Choroid plexus epithelial cell (primary cell): ENCODE results near the gene BBOX1.

Source experiments
- DNase-seq: peaks from one replicate; pipeline ENCODE4 v3.0.0-alpha.2; 2010; ENCODE audit warnings: low read depth
- H3K4me3 ChIP-seq: 2 replicates; pipeline ENCODE4 v1.5.1; 2011; ENCODE audit warnings: low read depth, mild to moderate bottlenecking, control low read depth, low read length, moderate library complexity
- CTCF ChIP-seq: conservative IDR thresholded peaks from 2 replicates; pipeline ENCODE4 v1.5.1; 2011; ENCODE audit warnings: low read depth, mild to moderate bottlenecking, control low read depth, inconsistent platforms, low read length, moderate library complexity

BBOX1 gene

GRCh38 chr11:27013781-27014361 lies 26.7 kb upstream of the BBOX1 start:
- no peak for TF ChIP-seq CTCF
- peak; percentile 48 for DNase-seq
- no peak overlapping the region for H3K4me3 ChIP-seq

- peak; percentile 22 for DNase-seq
- no peak overlapping the region for H3K4me3 ChIP-seq
- no peak for TF ChIP-seq CTCF
Measured at GRCh38 chr11:27018902-27019529, 21.6 kb upstream of the BBOX1 start.

- H3K4me3 ChIP-seq: no peak overlapping the region
- peak; percentile 61 for DNase-seq
- TF ChIP-seq CTCF: no peak
Measured at GRCh38 chr11:27020751-27021150, 19.9 kb upstream of the BBOX1 start.

- no peak overlapping the region for H3K4me3 ChIP-seq
- no peak for DNase-seq
- no peak for TF ChIP-seq CTCF
Measured at GRCh38 chr11:27022659-27023251, 17.9 kb upstream of the BBOX1 start.

GRCh38 chr11:27024865-27025264 lies 15.8 kb upstream of the BBOX1 start:
- DNase-seq: no peak

GRCh38 chr11:27025312-27025955 lies 15.2 kb upstream of the BBOX1 start:
- no peak for TF ChIP-seq CTCF
- no peak for DNase-seq
- no peak overlapping the region for H3K4me3 ChIP-seq

More at GRCh38 chr11:27024865-27025264, 15.8 kb upstream of the BBOX1 start:
- no peak overlapping the region for H3K4me3 ChIP-seq
- TF ChIP-seq CTCF: no peak
